ENCODE measurements around the gene NLRP4. TPM values are rescaled to one million over a fixed set of nuclear protein-coding genes. Genes with fewer than 3 reads are reported as not detected.

Gene NLRP4
- total RNA-seq, 2 donors from 2014 or later: not detected

- Histone ChIP-seq H3K9me3 (no peaks in the 10 kb centered on the region), H3K27me3 (replicated peaks; ENCODE audit: insufficient read depth) (no peaks in the 10 kb centered on the region), H3K4me3 (no peak overlapping the region), H3K36me3 (no peaks in the 10 kb centered on the region), H3K27ac (no peak overlapping the region), H3K4me1 (ENCODE audit: control insufficient read depth in 1 of 2, low read depth in 2 of 2) (no peaks in the 10 kb centered on the region)
- DNase-seq (ENCODE audit: low spot score) (no peak), ATAC-seq (ENCODE audit: insufficient number of reproducible peaks, low FRiP score, low read depth) (no peak)
- no peak for TF ChIP-seq CTCF (IDR thresholded peaks at IDR 0.05)
These were observed 26.8 kb upstream of the NLRP4 start for GRCh38 chr19:55809381-55810058.

GRCh38 chr19:55811340-55811739, 25.0 kb upstream of the NLRP4 start:
- TF ChIP-seq CTCF (IDR thresholded peaks at IDR 0.05): no peak
- Histone ChIP-seq H3K27ac (no peak overlapping the region), H3K4me1 (ENCODE audit: control insufficient read depth in 1 of 2, low read depth in 2 of 2) (no peaks in the 10 kb centered on the region), H3K9me3 (no peaks in the 10 kb centered on the region), H3K36me3 (no peaks in the 10 kb centered on the region), H3K4me3 (no peak overlapping the region), H3K27me3 (replicated peaks; ENCODE audit: insufficient read depth) (no peaks in the 10 kb centered on the region)
- no peak for DNase-seq (ENCODE audit: low spot score)
- ATAC-seq (ENCODE audit: insufficient number of reproducible peaks, low FRiP score, low read depth): no peak

- no peak for ATAC-seq (ENCODE audit: insufficient number of reproducible peaks, low FRiP score, low read depth)
- no peak overlapping the region for H3K27ac ChIP-seq
- TF ChIP-seq CTCF (IDR thresholded peaks at IDR 0.05): no peak
These were observed 23.9 kb upstream of the NLRP4 start for GRCh38 chr19:55812449-55812848.

GRCh38 chr19:55813906-55814305, 22.4 kb upstream of the NLRP4 start:
- TF ChIP-seq CTCF (IDR thresholded peaks at IDR 0.05): no peak

More at GRCh38 chr19:55812449-55812848, 23.9 kb upstream of the NLRP4 start:
- Histone ChIP-seq H3K9me3 (no peaks in the 10 kb centered on the region), H3K4me1 (ENCODE audit: control insufficient read depth in 1 of 2, low read depth in 2 of 2) (no peaks in the 10 kb centered on the region), H3K36me3 (no peaks in the 10 kb centered on the region), H3K4me3 (no peak overlapping the region), H3K27me3 (replicated peaks; ENCODE audit: insufficient read depth) (no peaks in the 10 kb centered on the region)
- DNase-seq (ENCODE audit: low spot score): no peak

GRCh38 chr19:55820037-55820436, 16.3 kb upstream of the NLRP4 start:
- no peak overlapping the region for H3K4me3 ChIP-seq
- no peaks in the 10 kb centered on the region for H3K4me1 ChIP-seq (ENCODE audit: control insufficient read depth in 1 of 2, low read depth in 2 of 2)
- no peak overlapping the region for H3K27ac ChIP-seq
- no peaks in the 10 kb centered on the region for H3K36me3 ChIP-seq
- no peaks in the 10 kb centered on the region for H3K9me3 ChIP-seq
- TF ChIP-seq CTCF (IDR thresholded peaks at IDR 0.05): no peak
- no peak for ATAC-seq (ENCODE audit: insufficient number of reproducible peaks, low FRiP score, low read depth)
- DNase-seq (ENCODE audit: low spot score): no peak
- H3K27me3 ChIP-seq (replicated peaks; ENCODE audit: insufficient read depth): no peaks in the 10 kb centered on the region

More at GRCh38 chr19:55813906-55814305, 22.4 kb upstream of the NLRP4 start:
- Histone ChIP-seq H3K4me1 (ENCODE audit: control insufficient read depth in 1 of 2, low read depth in 2 of 2) (no peaks in the 10 kb centered on the region), H3K36me3 (no peaks in the 10 kb centered on the region), H3K27ac (no peak overlapping the region), H3K9me3 (no peaks in the 10 kb centered on the region), H3K4me3 (no peak overlapping the region), H3K27me3 (replicated peaks; ENCODE audit: insufficient read depth) (no peaks in the 10 kb centered on the region)
- no peak for DNase-seq (ENCODE audit: low spot score)
- no peak for ATAC-seq (ENCODE audit: insufficient number of reproducible peaks, low FRiP score, low read depth)
